ENCODE results near the gene CELSR3. TPM values are rescaled to one million over a fixed set of nuclear protein-coding genes. Genes with fewer than 3 reads are reported as not detected.

Gene CELSR3
- total and polyA plus RNA-seq, 9 donors = 0.23 to 3.4 (median 0.69) TPM

DNA sequence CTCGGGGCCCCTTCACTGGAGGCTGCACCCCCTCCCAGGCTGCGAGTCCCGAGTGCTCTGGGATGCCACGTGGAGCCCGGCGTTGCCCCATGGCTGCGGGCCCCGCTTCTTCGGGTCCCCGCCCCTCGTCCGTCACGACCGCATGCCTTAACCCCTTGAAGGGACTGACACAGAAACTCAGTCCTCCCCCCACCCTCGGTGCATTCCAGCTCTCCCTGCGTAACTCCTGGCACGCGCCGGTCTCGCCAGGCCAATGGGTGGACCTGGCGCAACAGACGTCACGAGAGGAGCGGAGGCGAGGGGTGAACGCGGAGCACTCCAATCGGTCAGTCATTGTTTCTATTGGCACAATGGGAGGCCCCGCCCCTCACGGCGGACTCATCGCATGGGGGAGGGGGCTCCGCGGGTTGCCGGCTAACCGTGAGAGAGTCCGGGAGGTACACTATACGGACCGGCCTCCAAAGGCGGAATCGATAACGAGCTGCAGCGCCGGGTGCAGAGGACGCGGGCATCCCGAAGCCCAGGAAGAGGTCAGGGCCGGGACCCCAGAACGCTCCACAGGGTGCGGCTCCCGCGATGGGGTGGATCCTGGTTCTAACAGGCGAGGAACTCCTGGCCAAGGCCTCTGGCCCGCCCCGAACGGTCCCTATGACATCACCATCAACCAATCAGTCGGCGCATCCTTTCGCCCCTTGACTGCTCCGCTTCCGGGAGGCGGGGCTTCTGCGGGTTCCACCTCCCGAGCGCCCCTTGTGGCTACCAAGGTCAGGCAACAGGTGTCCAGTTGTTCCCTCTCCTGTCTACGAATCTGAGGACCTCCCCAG lies 1.0 kb upstream of the CELSR3 start:
- Histone ChIP-seq H3K4me3 (peak overlapping the region; percentile 44), H3K9me3 (no peaks in the 10 kb centered on the region), H3K27ac (peak overlapping the region in 1 of 2 donors; percentile 60), H3K27me3 (no peaks in the 10 kb centered on the region), H3K36me3 (no peaks in the 10 kb centered on the region), H3K4me1 (ENCODE audit: insufficient read depth) (peaks cover 8% of the 10 kb centered on the region)
- TF ChIP-seq POLR2A (IDR thresholded peaks at IDR 0.05) = peak; percentile 35
- TF ChIP-seq EP300 (IDR thresholded peaks at IDR 0.05) = peak; percentile 39
- peak; percentile 28 to 62 (median 40) for TF ChIP-seq CTCF (IDR thresholded peaks at IDR 0.05)
- peak; percentile 76 to 94 (median 86) for DNase-seq
- intact Hi-C loops (cut with DNase I) = no loop called here
- WGBS, 3 donors = 0 to 1% (median 0%) methylated on average over 47 to 66 of the region's 66 CpGs

- peak in 1 of 5 donors; percentile 55 for DNase-seq
- intact Hi-C loops (cut with DNase I) = no loop called here
- Histone ChIP-seq H3K27me3 (no peaks in the 10 kb centered on the region), H3K36me3 (no peaks in the 10 kb centered on the region), H3K27ac (no peak overlapping the region), H3K9me3 (no peaks in the 10 kb centered on the region), H3K4me3 (no peak overlapping the region), H3K4me1 (ENCODE audit: insufficient read depth) (peaks cover 8% of the 10 kb centered on the region)
- no peak for TF ChIP-seq EP300 (IDR thresholded peaks at IDR 0.05)
- no peak for TF ChIP-seq CTCF (IDR thresholded peaks at IDR 0.05)
- no peak for TF ChIP-seq POLR2A (IDR thresholded peaks at IDR 0.05)
- 2% methylated on average over 33 to 46 of the region's 46 CpGs for WGBS, 3 donors
These were observed 437 bp downstream of the CELSR3 start for GRCh38 chr3:48662145-48662752.

GRCh38 chr3:48661501-48662144 lies 1.1 kb downstream of the CELSR3 start:
- H3K36me3 ChIP-seq = no peaks in the 10 kb centered on the region
- peaks cover 10% of the 10 kb centered on the region for H3K4me1 ChIP-seq (ENCODE audit: insufficient read depth)
- 1 to 4% (median 2%) methylated on average over 62 to 67 of the region's 67 CpGs for WGBS, 3 donors
- H3K9me3 ChIP-seq = no peaks in the 10 kb centered on the region
- peak overlapping the region; percentile 1 for H3K4me3 ChIP-seq
- peak; percentile 57 to 87 (median 75) for DNase-seq
- peak in 1 of 3 donors; percentile 9 for TF ChIP-seq CTCF (IDR thresholded peaks at IDR 0.05)
- TF ChIP-seq EP300 (IDR thresholded peaks at IDR 0.05) = no peak
- TF ChIP-seq POLR2A (IDR thresholded peaks at IDR 0.05) = no peak
- no peak overlapping the region for H3K27ac ChIP-seq
- intact Hi-C loops (cut with DNase I) = no loop called here
- no peaks in the 10 kb centered on the region for H3K27me3 ChIP-seq

- 47 to 63% (median 61%) methylated on average over 54 to 61 of the region's 61 CpGs for WGBS, 3 donors
- Histone ChIP-seq H3K4me3 (no peak overlapping the region), H3K36me3 (no peaks in the 10 kb centered on the region), H3K9me3 (no peaks in the 10 kb centered on the region), H3K4me1 (ENCODE audit: insufficient read depth) (peaks cover 12% of the 10 kb centered on the region), H3K27ac (no peak overlapping the region), H3K27me3 (no peaks in the 10 kb centered on the region)
- TF ChIP-seq CTCF (IDR thresholded peaks at IDR 0.05) = no peak
- TF ChIP-seq EP300 (IDR thresholded peaks at IDR 0.05) = no peak
- TF ChIP-seq POLR2A (IDR thresholded peaks at IDR 0.05) = no peak
- DNase-seq = no peak
- intact Hi-C loops (cut with DNase I) = no loop called here
These were observed 1.8 kb downstream of the CELSR3 start for GRCh38 chr3:48660800-48661400.

Measured in ovary (tissue), 9 donors.